ENCODE results near the gene DNAJC4. TPM values are rescaled to one million over a fixed set of nuclear protein-coding genes. Genes with fewer than 3 reads are reported as not detected.
A peak's percentile ranks its signal among the peaks of the same experiment; 100 is the strongest.

Gene DNAJC4
- total RNA-seq, 1 experiment from 2014 or later: 19.5 TPM

- no TSS peak for BruUV-seq (replicated peaks)
- H3K9me3 Mint-ChIP-seq (ENCODE audit: unreplicated experiment): no peaks in the 10 kb centered on the region
- peaks cover 17% of the 10 kb centered on the region for H3K4me1 Mint-ChIP-seq (ENCODE audit: insufficient read depth, unreplicated experiment)
- POLR2A ChIA-PET: interaction anchor here (0.7 to 11.9 kb wide), 7 partner anchors 8 to 258 kb away, joined by 3 to 122 read pairs (median 3); partner anchors contain the start of genes COX8A, FKBP2, PLCB3 and PPP1R14B
- no peak for DNase-seq (ENCODE audit: unreplicated experiment)
- H3K4me3 Mint-ChIP-seq (ENCODE audit: unreplicated experiment): peak overlapping the region; percentile 77
- H3K27ac Mint-ChIP-seq (ENCODE audit: low read depth, unreplicated experiment): no peak overlapping the region
- peaks cover 11% of the 10 kb centered on the region for H3K36me3 Mint-ChIP-seq (ENCODE audit: insufficient read depth, unreplicated experiment)
- intact Hi-C loops (cut with micrococcal nuclease): no loop called here
- no peaks in the 10 kb centered on the region for H3K27me3 Mint-ChIP-seq (ENCODE audit: insufficient read depth, unreplicated experiment)
- CTCF ChIA-PET: interaction anchor here (0.7 to 1.7 kb wide), 4 partner anchors 19 to 507 kb away, joined by 3 to 7 read pairs (median 3); partner anchors contain the start of gene PLCB3
- no peak for TF ChIP-seq CTCF (IDR thresholded peaks at IDR 0.05; ENCODE audit: unreplicated experiment)
These were observed 2.0 kb downstream of the DNAJC4 start for GRCh38 chr11:64232182-64232966.

DNA sequence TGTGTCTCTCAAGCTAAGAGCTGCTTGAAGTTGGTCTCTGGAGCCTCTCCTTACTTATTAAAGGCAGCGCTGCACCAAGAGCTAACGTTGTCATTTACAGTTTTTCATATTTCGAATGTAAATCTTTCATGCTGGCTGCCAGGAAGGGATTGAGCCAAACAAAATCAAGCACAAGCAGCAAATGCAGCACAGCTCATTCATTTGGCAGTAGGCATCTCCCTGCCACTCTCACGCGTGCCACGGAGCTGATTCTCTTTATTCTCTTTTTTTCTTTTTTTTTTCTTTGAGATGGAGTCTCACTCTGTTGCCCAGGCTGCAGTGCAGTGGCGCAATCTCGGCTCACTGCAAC lies 2.6 kb downstream of the DNAJC4 start:
- H3K9me3 Mint-ChIP-seq (ENCODE audit: unreplicated experiment): no peaks in the 10 kb centered on the region
- no peaks in the 10 kb centered on the region for H3K27me3 Mint-ChIP-seq (ENCODE audit: insufficient read depth, unreplicated experiment)
- H3K4me1 Mint-ChIP-seq (ENCODE audit: insufficient read depth, unreplicated experiment): peaks cover 17% of the 10 kb centered on the region
- DNase-seq (ENCODE audit: unreplicated experiment): no peak
- ChIA-PET POLR2A (interaction anchor here (0.7 to 11.9 kb wide), 3 partner anchors 9 to 36 kb away, joined by 3 to 122 read pairs (median 5); partner anchors contain the start of genes FKBP2 and PPP1R14B), CTCF (interaction anchor here (0.6 to 1.7 kb wide), 5 partner anchors 18 to 508 kb away, joined by 3 to 7 read pairs (median 3); partner anchors contain the start of gene PLCB3)
- BruUV-seq (replicated peaks): no TSS peak
- intact Hi-C loops (cut with micrococcal nuclease): no loop called here
- TF ChIP-seq CTCF (IDR thresholded peaks at IDR 0.05; ENCODE audit: unreplicated experiment): no peak
- H3K36me3 Mint-ChIP-seq (ENCODE audit: insufficient read depth, unreplicated experiment): peaks cover 17% of the 10 kb centered on the region
- H3K27ac Mint-ChIP-seq (ENCODE audit: low read depth, unreplicated experiment): peak overlapping the region; percentile 19
- peak overlapping the region; percentile 77 for H3K4me3 Mint-ChIP-seq (ENCODE audit: unreplicated experiment)

- H3K36me3 Mint-ChIP-seq (ENCODE audit: insufficient read depth, unreplicated experiment): peaks cover 25% of the 10 kb centered on the region
- DNase-seq (ENCODE audit: unreplicated experiment): peak; percentile 58
- H3K4me3 Mint-ChIP-seq (ENCODE audit: unreplicated experiment): peak within 1 kb of the TSS; percentile 73
- H3K27me3 Mint-ChIP-seq (ENCODE audit: insufficient read depth, unreplicated experiment): no peaks in the 10 kb centered on the region
- CTCF ChIA-PET: interaction anchor here (0.8 to 1.7 kb wide), 2 partner anchors 36 to 70 kb away, joined by 3 to 7 read pairs; no protein-coding TSS in a partner anchor
- H3K4me1 Mint-ChIP-seq (ENCODE audit: insufficient read depth, unreplicated experiment): peaks cover 17% of the 10 kb centered on the region
- H3K9me3 Mint-ChIP-seq (ENCODE audit: unreplicated experiment): no peaks in the 10 kb centered on the region
- TF ChIP-seq CTCF (IDR thresholded peaks at IDR 0.05; ENCODE audit: unreplicated experiment): no peak
- intact Hi-C loops (cut with micrococcal nuclease): no loop called here
- H3K27ac Mint-ChIP-seq (ENCODE audit: low read depth, unreplicated experiment): peak within 1 kb of the TSS; percentile 19
- POLR2A ChIA-PET: interaction anchor here (11.9 kb wide), 1 partner anchor 10 kb away, joined by 122 read pairs; the partner anchor contains the start of genes FKBP2 and PPP1R14B
- BruUV-seq (replicated peaks): no TSS peak
These were observed 3.7 kb downstream of the DNAJC4 start, which contains the start of gene VEGFB for GRCh38 chr11:64233913-64234586. Gene VEGFB, plus strand, starts transcription at chr11:64234584. Its CDS starts 250 bp downstream, at chr11:64234834.
